Eye (tissue), 1 donor: ENCODE data around the gene PNLIPRP3.
"Not testable (repeated sequence)": the region's sequence is repeated elsewhere in the genome, so short reads cannot be mapped to it uniquely, and the experiment has no call there.

ENCODE experiments used
- DNase-seq: peaks from one replicate; pipeline ENCODE4 v3.0.0-alpha.2; 2015

Gene PNLIPRP3

DNA sequence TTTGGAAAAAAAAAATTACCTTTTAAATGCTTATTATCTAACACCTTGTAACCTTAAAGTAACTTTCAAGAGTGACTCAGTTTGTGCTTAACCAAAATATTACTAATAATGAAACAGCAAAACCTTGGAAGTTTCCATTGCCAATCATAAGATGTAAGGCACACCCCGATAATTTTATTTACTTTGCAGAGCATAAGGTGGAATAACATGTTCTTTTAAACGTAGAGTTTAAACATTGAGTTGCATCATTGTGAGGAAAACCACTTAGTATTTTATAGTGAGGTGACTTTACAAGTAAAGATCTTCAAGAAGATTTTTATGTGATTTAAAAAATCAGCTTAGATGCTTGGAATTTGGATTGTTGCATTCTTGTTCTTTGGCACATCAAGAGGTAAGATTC, at the start of gene PNLIPRP3:
TSS of gene PNLIPRP3 (plus strand) at position 177 of the 400 bp plus-strand sequence. CDS start at position 343, 166 bp downstream.
- DNase-seq: no peak

DNA sequence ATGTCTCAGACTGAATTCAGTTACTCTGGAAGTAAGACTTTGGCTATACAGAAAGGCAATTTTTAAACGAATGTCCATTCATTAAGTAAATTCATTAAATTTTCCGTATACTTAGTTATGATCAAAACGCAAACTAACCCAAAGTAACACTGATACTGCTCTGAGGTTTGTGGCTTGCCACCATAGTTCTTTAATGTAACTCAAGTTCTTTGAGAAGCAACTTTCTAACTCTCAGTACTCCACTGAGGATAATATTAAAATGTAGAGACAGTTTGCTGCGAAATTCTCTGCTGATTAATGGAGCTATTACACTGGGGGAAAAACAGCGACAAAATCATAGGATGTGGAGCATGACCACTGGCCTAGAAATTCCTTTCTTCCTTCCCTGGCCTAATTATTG, 45.4 kb upstream of the PNLIPRP3 start:
- no peak for DNase-seq

DNA sequence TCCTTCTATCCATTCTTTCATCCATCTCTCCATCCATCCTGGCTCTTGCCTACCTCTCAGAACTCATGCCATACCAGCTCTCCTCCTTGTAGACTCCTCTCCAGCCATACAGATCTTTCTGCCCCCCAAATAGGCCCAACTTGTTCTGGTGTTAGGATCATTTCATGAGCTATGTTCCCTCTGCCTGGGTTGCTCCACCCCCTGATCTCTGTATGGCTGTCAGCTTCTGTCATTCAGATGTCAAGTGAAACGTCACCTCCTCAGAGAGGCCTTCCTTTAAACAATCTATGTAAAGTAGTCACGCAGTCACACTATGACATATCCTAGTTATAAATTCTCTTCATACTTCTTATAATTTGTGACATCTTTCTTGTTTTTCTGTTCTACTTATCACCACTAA, 42.3 kb upstream of the PNLIPRP3 start:
- DNase-seq: peak; percentile 7

DNA sequence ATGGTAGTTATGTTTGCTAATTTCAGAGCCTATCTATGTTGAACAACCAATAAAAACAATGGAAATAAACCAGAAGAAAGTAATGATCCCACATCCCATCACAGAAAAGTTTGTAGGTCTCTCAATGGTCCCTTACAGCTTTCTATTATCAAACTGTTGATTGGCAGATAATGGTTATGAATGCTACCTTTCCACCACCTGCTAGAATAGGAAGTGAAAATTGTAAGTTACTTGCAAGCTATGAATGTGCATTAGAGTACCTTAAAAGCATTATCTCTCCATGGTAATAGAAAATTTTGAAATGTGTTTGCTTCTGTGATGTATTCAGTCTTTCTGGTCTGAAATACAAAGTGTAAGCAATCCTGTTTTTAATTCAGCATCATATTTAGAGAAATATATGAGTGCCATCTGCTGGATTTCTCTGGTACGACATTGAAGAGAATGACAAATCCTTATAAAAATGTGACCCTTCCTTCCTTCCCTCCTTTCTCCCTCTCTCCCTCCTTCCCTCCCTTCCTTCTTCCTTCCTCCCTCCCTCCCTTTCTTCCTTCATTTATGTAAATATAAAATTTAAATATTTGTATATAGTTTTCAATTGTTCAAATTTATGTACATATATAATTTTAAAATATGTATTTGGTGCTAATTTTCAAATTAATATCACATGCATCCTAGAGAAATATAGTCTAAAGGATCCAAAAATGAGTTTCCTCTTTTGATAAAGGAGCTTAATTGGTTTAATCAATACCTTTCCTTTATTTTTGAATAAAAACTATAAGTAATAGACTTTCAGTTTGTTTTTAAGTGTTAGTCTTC, 41.4 kb upstream of the PNLIPRP3 start:
- DNase-seq: peak; percentile 87

DNA sequence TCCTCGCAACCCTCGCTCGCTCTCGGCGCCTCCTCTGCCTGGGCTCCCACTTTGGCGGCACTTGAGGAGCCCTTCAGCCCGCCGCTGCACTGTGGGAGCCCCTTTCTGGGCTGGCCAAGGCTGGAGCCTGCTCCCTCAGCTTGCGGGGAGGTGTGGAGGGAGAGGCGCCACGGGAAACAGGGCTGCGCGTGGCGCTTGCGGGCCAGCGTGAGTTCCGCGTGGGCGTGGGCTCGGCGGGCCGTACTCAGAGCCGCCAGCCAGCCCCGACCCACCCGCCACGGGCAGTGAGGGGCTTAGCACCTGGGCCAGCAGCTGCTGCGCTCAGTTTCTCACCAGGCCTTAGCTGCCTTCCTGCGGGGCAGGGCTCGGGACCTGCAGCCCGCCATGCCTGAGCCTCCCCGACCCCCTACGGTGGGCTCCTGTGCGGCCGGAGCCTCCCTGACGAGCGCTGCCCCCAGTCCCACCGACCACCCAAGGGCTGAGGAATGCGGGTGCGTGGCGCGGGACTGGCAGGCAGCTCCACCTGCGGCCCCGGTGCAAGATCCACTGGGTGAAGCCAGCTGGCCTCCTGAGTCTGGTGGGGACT, 34.3 kb upstream of the PNLIPRP3 start:
- DNase-seq: not testable (repeated sequence)

DNA sequence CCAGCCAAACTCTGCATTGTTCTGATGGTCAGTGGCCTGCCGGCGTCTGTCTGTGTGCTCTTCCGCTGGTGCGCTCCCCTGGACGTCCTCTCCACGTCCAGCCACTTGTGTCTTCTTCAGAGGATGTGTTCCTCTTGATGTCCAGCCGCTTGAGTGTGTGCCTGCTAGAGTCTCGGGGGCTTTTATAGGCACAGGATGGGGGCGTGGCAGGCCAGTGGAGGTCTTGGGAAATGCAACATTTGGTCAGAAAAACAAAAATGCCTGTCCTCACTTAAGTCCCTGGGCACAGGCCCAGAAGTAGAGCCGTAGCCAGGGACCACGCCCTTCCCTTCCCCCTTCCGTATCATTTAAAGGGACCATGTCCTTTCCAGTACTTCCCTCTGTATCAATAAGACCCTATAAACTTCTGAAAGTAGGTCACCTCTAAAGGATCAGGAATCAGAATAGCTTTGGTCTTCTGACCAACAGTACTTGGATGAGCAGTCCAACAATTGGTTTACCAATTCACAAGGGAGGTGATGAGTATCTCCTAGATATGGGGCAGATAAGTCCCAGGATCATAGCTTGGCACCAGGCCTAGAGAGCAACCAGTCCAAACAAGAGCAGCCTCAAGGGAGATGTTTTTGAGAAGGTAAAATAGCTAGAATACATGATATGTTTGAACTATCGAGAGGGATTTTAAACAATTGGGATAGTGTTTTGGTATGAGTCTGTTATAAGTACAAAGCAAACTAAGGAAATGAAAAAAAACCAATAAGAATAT, 32.2 kb upstream of the PNLIPRP3 start:
- no peak for DNase-seq

DNA sequence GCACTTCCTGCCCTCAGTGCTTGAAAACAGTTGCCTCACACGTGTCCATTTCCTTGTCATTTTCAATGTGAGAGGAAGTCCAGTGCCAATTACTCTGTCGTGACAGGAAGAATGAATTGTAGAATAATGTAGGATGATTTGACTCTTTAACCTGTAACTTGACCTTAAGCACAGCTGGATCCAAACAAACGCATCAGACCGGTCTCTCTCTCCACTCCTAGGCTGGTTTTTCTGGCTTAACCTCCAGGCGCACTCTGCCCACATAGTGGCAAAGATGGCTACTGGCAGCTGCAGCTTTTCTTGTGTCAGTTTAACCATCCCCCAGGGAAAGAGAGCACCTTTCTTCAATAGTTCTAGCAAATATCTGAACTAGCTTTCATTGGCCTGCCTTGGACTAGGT, 29.4 kb upstream of the PNLIPRP3 start:
- peak; percentile 22 for DNase-seq

DNA sequence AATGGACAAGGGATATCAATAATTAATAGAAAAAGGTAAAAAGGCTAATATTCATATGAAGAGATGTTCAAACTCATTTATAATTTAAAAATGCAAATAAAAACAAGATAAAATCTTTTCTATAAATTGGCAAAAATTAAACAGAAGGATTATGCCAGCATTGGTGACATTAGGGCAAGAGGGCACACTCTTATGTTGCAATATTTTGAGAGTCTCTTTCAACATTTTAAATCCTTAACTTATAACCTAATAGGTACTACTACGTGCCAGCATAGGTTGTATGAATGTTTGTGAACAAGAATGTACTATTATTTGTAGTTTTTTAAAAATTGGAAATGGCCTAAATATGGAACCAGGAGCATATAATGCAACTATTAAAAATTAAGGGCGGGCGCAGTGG, 24.8 kb upstream of the PNLIPRP3 start:
- DNase-seq: no peak

DNA sequence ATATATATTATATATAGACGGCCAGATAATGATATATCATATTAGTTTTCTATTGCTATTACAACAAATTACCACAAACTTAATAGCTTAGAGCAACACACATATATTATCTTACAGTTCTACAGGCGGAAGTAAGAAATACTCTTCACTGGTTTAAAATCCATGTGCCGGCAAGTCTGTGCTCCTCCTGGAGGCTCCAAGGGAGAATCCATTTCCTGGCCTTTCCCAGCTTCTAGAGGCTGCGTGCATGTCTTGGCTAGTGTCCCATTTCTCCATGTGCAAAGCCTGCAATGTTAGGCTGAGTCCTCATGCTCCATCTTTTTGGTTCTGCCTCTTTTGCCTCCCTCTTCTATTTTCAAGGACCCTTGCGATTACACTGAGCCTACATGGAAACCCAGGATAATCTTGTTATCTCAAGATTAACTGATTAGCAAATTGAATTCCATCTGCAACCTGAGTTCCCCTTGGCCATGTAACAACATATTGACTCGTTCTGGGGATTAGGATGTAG, 23.9 kb upstream of the PNLIPRP3 start:
- DNase-seq: no peak

DNA sequence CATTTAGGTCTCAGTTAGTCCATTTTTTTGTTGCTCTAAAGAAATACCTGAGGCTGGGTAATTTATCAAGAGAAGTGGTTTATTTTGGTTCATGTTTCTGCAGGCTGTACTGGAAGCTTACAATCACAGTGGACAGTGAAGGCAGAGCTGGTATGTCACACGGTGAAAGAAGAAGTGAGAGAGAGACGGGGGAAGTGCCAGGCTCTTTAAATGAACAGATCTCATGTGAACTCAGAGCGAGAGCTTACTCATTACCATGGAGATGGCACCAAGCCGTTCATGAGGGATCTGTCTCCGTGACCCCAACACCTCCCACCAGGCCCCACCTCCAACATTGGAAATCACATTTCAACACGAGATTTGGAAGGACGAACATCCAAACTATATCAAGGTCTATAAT, 18.9 kb upstream of the PNLIPRP3 start:
- no peak for DNase-seq

DNA sequence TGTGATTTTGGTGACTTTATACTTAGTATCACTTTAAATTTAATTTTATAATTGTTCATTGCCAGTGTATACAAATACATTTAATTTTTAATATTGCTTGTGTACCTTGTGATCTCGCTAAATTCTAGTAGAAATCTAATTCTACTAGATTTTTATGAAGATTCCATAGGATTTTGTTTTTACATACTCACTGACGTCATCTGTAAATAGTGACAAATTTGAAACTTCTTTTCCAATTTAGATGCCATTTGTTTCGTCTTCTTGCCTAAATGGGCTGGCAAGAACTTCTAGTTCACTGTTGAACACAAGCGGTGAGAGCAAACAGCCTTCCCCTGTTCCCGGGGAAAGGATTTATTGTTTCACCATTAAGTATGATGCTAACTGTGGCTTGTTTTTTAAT, 17.3 kb upstream of the PNLIPRP3 start:
- no peak for DNase-seq

DNA sequence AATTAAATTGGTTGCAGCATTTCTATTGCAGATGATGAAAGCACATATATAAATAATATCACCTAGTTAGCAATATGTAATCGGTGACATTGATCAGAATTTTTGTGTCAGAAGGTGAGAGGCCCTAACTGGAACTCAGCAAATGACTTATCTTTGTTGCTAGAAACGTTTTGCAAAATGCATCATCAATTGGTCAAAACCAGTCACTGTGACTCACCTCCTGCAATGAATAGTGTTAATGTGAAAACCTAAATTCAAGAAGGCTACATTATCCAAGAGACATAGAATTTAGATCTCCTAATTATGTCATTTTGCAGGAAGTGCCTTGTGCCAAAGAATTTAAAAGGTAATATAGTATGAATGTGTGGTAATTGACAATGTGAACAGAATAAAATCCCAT, 9.8 kb upstream of the PNLIPRP3 start:
- no peak for DNase-seq

DNA sequence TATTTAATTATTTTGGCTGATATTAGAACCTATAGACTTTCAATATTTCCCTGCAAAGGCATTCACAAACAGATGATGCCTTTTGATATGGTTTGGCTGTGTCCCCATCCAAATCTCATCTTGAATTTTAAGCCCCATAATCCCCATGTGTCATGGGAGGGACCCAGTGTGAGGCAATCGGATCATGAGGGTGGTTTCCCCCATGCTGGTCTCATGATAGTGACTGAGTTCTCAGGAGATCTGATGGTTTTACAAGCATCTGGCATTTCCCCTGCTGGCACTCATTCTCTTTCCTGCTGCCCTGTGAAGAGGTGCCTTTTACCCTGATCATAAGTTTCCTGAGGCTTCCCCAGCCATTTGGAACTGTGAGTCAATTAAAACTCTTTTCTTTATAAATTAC, 9.3 kb upstream of the PNLIPRP3 start:
- no peak for DNase-seq

DNA sequence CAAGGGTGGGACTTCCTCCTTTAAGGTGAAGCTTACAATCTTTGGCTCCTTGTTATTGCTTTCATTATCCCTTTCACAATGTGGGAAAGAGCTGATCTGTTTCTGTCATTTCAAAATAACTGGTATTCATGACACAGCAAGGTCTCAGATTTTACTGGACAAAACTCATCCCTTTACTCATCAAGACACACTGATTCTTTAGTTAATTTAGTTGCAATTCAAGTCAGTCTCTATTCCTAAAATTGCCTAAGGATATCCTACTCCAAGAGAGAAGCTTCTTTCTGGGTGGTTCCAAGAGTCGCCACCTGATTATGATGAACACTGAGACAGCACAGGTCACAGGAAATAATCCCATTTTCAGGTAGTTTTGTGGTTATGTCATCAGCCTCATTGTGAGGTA, 5.8 kb upstream of the PNLIPRP3 start:
- DNase-seq: no peak

DNA sequence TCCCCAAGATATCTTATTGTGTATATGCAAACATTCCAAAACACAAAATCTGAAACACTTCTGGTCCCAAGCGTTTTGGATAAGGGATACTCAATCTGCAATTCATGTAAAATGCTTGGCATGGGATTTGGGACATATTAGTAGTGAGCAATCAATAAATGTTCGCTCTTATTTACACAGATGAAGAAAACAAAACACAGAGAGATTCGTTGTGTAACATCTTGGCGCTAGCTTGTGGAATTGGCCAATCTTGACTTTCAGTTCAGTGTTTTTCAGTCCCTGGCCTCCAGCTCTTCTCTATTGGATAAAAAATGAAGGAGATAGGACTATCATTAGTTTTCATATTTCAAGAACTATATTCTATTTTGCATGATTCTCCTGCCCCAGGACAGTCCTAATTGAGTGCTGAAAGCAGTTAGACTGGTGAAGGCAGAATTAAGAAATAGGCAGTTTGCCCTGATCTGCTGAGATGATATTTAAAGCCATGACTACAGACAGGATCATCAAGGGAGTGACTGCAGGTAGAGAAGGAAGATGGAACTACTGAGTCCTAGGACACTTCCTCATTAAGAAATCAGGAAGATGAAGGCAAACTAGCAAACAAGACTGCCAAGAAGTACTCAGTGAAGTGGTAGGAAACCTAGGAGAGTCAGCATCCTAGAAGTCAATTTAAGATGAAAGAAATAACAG, 1.8 kb downstream of the PNLIPRP3 start:
- no peak for DNase-seq

DNA sequence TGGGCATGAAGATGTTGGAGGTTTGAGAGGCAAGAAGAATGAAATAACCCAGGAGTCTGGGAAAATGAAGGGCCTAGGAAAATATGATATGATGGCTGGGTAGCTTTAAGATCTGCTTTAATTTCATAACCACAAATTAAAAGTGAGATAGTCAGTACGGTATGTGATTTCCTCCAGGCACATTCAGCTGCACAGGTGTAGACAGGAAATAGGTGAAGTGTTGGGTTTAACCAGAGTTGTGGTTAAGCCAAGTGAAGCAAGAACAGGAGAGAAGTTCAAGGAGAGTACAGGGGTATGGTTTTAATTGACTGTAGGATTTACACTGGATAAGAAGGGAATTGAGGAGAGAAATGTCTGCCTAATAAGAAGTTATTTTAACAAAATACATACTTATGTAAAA, 2.6 kb downstream of the PNLIPRP3 start:
- DNase-seq: no peak

DNA sequence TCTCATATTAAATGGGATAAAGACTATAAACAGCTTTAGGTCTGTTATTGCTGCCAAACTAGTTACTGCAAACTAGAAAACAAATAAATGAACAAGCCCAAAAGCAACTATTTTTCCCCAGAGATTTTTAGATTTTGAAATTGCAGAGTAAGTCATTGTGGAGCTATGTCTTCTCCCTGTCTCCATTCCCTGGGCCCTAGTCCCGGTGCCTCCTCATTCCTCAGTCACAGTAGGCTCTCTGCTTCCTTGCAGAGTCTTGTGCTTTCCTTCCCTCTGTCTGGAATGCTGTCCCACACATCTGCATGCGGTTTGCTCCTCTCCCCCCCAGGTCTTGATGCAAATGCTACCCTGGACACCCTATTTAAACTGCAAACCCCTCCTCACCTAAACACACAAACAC, 4.0 kb downstream of the PNLIPRP3 start:
- DNase-seq: no peak

DNA sequence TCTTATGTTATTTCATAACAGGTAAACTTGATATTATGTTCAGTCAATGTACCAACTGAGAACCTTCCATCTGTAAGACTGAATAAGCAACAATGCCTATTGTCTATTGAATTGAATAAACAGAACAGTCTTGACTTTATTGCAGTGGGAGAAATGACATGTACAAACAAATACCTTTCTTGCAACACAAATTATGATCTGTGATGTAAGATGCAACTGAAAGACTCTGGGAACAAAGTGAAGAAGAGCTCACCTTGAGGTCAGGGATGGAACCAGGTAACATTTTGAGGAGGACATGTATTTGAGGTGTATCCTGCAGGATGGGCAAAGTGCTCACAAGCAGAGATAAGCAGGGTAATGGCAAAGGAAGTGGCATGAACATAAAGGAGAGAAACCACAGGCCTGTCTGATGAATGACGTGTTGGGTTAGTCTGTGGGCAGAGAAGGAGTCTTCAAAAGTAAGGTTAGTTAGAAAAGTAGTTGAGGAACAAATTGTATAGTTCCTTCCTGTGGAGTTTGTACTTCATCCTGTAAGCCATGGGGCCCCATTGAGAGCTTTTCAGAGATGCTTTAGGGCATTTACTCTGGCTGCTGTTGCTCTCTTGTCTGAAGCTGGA, 9.5 kb downstream of the PNLIPRP3 start:
- no peak for DNase-seq

DNA sequence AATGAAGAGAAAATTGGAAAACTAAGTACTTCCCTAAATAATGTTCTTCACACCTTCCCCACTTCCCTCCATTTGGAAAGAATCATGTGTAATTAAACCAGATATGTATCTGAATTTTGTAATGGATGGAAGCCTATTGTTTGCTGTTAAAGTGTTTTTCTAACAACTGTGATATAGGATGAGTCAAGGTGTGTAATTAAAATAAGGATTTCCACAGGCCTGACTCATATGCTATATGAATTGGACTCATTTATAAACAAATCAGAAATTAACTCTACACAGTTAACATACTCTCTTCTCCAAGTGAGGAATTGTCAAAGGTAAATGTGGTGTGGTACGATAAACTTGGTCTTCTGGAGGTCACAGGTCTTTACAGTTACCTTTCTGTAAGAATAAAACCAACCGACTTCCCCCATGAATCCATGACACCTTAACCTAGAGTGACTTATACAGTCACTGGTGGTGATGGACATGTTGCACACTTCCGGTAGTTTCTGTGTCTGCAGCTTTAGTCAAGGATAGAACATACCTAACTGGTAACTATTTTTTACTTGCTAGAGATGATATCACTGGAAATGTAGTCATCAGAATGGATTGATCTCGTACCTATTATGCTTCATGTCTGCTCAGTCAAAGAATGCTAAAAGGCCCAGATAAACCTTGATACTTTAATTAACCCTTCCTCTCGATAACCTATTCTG, 12.8 kb downstream of the PNLIPRP3 start:
- no peak for DNase-seq

DNA sequence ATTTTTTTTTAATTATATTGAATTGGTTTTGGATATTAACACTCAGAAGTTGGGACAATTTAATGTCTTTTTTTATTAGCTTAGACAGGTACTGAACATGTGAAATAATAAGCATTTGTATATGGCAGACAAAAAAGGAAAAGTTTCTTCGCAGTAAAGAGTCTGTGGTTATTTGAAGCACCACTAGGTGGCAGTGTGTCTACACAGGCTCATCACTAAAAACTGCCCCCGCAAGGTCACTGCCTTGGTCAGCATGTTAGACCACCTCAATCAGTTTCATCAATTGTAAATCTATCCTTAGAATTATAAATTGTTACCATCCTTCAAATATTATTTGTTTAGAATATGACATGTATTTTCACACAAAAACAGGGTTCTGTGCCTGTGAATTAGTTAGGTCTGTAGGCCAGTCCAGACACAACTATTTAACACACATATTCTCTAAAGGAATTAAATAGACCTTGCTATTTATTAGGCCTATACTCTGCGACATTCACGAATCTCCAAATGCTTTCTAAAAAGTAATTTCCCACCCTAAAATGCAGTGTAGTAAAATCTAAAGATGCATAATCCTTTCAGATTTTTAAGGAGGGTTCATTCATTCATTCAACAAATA, 17.0 kb downstream of the PNLIPRP3 start:
- peak; percentile 63 for DNase-seq

DNA sequence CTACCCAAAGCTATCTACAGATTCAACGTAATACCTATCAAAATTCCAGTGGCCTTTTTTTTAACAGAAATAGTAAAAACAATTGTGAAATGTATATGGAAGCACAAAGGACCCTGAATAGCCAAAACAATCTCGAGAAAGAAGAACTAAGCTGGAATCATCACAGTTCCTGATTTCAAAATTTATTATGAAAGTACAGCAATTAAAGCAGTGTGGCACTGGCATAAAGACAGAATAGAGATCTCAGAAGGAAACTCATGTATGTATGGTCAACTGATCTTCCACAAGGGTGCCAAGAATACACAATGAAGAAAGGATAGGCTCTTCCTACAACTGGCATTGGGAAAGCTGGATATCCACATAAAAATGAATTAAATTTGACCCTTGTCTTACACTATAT, 23.2 kb downstream of the PNLIPRP3 start:
- DNase-seq: no peak
